ENCODE measurements around the gene FBXW5.

DNA sequence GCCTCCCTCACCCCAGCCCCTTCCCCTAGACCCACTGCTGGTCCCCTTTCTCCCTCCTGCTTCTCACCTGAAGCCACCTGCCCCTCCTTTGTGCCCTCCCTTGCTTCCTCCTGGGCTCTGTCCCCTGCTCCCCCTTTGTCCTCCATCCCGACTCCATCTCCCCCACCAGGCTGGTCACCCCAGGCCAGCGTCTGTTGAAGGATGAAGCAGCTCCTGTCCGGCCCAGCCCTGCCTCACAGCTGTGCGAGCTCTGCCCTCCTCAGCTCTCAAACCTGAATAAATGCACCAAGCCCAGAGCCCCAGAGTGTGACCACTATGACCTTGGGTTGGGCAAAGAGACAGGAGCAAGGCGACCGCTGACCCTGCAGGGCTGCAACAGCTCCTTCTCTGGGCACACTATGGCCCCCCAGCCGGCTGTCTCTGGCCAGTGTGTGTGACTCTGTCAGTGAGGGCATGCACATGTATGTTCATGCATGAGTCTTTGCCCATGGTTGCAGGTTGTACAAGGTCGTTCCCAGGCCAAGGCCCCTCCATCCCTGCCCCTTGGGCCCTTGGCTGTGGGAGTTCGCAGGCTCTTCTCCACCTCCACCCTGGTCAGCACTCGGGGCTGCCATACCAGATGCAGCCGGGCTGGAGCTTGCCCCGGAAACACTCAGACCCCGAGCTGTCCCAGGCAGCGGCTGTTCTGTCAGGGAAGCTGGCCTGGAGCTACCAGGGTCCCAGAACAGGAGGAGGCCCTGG is 10.8 kb upstream of the FBXW5 start:
- TF ChIP-seq EGR1 (IDR thresholded peaks at IDR 0.05; ENCODE audit: borderline replicate concordance in 1 of 2, low read depth in 2 of 2, low read length in 2 of 2) (no peak), BRCA1 (IDR thresholded peaks at IDR 0.05; ENCODE audit: low read depth, low read length) (no peak), RBBP5 (conservative IDR thresholded peaks at IDR 0.05) (no peak), ZNF274 (IDR thresholded peaks at IDR 0.05; ENCODE audit: insufficient read depth, insufficient read length) (no peak), NFYB (IDR thresholded peaks at IDR 0.05; ENCODE audit: insufficient read depth, low read depth, low read length) (no peak), GABPA (IDR thresholded peaks at IDR 0.05; ENCODE audit: low read depth) (no peak), ZNF24 (IDR thresholded peaks at IDR 0.05) (no peak), ATF3 (IDR thresholded peaks at IDR 0.05; ENCODE audit: borderline replicate concordance, extremely low read depth, low read depth, low read length) (no peak), EP300 (IDR thresholded peaks at IDR 0.05; ENCODE audit: borderline replicate concordance in 1 of 2, control insufficient read depth in 1 of 2, low read depth in 2 of 2, low read length in 2 of 2) (no peak), ZBED1 (IDR thresholded peaks at IDR 0.05; ENCODE audit: borderline replicate concordance) (no peak), ATF7 (IDR thresholded peaks at IDR 0.05; ENCODE audit: low read depth) (no peak)
- TF ChIP-seq, protein P1, sequence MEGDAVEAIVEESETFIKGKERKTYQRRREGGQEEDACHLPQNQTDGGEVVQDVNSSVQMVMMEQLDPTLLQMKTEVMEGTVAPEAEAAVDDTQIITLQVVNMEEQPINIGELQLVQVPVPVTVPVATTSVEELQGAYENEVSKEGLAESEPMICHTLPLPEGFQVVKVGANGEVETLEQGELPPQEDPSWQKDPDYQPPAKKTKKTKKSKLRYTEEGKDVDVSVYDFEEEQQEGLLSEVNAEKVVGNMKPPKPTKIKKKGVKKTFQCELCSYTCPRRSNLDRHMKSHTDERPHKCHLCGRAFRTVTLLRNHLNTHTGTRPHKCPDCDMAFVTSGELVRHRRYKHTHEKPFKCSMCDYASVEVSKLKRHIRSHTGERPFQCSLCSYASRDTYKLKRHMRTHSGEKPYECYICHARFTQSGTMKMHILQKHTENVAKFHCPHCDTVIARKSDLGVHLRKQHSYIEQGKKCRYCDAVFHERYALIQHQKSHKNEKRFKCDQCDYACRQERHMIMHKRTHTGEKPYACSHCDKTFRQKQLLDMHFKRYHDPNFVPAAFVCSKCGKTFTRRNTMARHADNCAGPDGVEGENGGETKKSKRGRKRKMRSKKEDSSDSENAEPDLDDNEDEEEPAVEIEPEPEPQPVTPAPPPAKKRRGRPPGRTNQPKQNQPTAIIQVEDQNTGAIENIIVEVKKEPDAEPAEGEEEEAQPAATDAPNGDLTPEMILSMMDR (IDR thresholded peaks at IDR 0.05 in 2 of 3, conservative IDR thresholded peaks at IDR 0.05 in 1 of 3; ENCODE audit: control insufficient read depth in 2 of 3, extremely low read depth in 1 of 3, insufficient read depth in 1 of 3, low read depth in 3 of 3, low read length in 3 of 3) = no peak
- TF ChIP-seq, protein P2, sequence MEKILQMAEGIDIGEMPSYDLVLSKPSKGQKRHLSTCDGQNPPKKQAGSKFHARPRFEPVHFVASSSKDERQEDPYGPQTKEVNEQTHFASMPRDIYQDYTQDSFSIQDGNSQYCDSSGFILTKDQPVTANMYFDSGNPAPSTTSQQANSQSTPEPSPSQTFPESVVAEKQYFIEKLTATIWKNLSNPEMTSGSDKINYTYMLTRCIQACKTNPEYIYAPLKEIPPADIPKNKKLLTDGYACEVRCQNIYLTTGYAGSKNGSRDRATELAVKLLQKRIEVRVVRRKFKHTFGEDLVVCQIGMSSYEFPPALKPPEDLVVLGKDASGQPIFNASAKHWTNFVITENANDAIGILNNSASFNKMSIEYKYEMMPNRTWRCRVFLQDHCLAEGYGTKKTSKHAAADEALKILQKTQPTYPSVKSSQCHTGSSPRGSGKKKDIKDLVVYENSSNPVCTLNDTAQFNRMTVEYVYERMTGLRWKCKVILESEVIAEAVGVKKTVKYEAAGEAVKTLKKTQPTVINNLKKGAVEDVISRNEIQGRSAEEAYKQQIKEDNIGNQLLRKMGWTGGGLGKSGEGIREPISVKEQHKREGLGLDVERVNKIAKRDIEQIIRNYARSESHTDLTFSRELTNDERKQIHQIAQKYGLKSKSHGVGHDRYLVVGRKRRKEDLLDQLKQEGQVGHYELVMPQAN (conservative IDR thresholded peaks at IDR 0.05) = no peak
